Muscle of arm (tissue), 12 donors: ENCODE results near the gene PTGES. TPM values are rescaled to one million over a fixed set of nuclear protein-coding genes. Genes with fewer than 3 reads are reported as not detected.
"Not testable (repeated sequence)": the region's sequence is repeated elsewhere in the genome, so short reads cannot be mapped to it uniquely, and the experiment has no call there.

Experiments
- DNase-seq: peaks from one replicate; pipeline ENCODE4 v3.0.0-alpha.2; 2013
- polyA plus RNA-seq, 12 donors: library from polyadenylated mRNA; unstranded; fragments of 120-200 nt; gene quantifications; one replicate each; pipeline ENCODE4 v1.2.1, GENCODE V29; 2013; ENCODE audit not compliant: insufficient read length in 12 of 12

The PTGES gene
- polyA plus RNA-seq, 12 donors, result 5.3 to 19.4 (median 9.0) TPM; not detected in 1

DNA sequence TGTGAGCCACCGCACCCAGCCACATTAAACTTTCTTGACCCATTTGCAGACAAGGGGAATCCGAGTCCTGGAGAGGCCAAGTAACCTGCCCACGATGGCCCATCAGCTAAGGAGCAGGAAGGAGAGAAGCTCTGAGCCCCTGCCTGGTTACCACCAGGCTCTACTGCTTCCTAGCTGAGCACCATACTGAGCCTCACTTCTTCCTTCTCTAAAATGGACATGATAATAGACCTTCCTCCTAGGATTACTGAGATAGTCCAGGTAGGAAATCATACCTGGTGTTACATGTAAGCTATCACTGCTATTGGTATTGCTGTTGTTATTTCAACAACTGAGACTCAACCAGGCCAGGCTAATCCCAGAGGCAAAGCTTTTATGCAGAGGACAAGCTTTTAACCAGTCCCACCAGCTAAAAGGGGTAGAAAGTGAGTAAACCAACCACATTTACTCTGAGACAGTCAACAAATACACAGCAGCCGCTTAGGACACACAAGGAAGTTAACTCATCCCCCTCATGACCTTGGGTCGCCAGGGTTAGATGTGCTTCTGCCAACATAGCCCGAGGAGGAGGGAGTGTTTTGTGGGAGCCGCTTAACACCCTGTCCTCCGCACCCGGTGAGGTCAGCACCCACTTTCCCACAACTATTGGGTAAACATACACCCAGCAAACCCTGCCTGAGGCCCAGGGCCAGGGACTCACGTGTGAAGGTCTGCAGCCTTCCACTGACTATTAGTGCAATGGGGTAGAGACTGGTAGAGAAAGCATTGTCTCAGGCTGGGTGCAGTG is 20.6 kb upstream of the PTGES start:
- DNase-seq, result no peak

DNA sequence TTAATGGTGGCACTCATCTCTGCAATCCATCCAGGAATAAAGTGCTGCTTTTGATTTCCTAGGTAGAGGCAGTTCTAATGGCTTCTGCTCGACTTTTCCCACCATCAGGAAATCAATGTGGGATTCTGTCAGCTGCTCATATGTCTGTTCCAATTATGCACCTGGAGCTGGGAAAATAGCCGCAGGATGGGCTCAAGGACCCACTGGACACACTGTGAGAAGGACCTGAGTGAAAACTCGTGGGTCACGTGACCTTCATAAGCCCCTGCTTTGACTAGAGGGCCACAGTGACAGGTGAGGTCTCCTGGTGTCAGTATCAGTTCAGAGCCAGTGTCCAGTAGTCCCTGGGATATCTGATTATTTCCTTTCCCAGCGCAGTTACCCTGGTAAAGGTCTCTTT is 17.9 kb upstream of the PTGES start:
- DNase-seq, result no peak

DNA sequence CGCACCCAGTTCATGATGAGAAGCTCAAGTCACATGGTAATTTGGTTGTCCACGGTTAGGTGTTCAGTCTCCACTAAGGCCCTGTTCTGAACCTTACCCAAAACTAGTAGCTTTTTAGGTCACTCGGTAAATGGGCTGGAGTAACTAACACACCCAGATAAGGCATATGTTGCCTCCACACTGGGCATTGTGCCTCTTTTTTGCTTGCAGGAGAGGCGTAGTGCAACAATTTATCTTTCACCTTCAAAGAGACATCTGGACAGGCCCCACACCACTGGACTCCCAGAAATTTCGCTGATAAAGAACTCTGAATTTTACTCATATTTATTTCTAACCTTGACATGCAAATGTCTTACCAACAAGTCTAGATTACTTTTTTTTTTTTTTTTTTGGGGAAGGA is 16.8 kb upstream of the PTGES start:
- DNase-seq, result no peak

DNA sequence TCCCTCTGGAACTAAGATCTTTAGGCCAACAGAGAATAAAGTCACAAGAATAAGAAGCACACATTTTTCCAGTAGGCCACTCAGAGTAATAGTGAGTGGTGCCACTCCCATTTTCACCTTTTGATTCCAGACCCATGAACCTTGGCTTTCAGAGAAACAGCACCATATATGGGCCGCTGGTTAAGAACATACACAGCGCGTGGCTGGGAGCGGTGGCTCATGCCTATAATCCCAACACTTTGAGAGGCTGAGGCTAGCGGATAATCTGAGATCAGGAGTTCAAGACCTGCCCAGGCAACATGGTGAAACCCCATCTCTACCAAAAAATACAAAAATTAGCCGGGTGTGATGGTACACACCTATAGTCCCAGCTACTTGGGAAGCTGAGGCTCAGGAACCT is 15.6 kb upstream of the PTGES start:
- no peak for DNase-seq

DNA sequence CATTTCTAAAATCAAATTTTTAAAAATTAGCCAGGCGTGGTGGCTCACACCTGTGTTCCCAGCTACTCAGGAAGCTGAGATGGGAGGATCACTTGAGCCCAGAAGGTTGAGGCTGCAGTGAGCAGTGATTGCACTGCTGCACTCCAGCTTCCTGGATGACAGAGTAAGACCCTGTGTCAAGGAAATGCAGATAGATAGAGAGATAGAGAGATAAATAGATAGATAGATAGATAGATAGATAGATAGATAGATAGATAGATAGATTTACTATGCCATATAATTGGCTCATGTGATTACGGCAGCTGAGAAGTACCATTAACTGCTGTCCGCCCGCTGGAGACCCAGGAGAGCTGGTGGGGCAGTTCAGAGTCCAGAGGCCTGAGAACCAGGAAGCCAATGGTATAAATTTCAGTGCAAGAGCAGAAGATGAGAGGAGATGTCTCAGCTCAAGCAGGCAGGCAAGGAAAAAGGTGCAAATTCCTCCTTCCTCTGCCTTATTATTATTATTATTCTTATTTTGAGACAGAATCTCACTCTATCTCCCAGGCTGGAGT is 13.0 kb upstream of the PTGES start:
- DNase-seq, result no peak

DNA sequence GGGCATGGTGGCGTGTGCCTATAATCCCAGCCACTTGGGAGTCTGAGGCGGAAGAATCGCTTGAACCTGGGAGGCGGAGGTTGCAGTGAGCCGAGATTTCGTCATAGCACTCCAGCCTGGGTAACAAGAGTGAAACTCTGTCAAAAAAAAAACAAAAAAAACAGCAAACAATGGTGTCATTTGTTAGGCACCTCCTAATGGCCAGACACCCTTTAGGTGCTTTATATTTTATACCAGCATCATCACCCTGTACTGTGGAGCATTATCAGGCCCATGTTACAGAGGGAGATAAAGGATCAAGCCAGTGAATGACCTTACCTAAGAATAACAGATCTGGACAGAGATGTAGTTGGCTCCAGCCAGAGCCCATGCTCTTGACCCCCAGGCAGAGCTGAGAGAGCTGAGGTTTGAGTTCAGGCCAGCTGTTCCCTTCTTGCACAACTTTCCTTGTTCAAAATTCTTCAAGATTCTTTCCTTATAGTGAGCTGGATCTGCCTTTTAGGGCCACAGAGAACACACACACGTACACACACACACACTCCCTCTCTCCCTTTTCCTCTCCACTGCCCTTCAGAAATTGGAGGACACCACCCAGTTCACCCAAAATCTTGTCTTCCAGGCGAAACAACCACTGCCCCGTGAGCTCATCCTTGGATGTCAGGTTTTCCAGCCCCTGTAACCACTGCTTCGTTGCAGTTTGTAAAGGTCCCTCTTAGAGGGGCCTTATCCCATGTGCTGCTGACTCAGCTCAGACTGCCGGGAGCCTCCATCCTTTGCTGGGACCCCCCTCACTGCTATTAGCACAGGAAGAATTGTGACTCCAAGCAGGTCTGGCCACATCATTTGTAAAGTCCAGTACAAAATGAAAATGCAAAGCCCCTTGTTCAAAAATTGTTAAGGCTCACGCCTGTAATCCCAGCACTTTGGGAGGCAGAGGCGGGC is 10.4 kb upstream of the PTGES start:
- no peak for DNase-seq

DNA sequence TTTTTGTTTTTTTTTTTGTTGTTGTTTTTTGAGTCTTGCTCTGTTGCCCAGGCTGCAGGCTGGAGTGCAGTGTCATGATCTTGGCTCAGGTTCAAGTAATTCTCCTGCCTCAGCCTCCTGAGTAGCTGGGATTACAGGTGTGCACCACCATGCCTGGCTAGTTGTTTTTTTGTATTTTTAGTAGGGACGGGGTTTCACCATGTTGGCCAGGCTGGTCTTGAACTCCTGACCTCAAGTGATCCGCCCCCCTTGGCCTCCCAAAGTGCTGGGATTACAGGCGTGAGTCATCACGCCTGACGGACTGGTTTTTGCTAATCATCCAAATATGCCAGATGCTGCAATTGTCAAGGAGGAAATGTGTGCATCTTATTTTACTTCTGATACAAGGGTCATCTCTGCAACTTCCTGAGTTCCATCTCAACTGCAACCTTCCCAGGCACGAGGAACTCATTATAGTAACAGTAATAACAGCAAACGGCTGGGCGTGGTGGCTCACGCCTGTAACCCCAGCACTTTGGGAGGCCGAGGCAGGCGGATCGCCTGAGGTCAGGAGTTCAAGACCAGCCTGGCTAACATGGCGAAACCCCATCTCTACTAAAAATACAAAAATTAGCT is 9.6 kb upstream of the PTGES start:
- DNase-seq, result peak; percentile 55

DNA sequence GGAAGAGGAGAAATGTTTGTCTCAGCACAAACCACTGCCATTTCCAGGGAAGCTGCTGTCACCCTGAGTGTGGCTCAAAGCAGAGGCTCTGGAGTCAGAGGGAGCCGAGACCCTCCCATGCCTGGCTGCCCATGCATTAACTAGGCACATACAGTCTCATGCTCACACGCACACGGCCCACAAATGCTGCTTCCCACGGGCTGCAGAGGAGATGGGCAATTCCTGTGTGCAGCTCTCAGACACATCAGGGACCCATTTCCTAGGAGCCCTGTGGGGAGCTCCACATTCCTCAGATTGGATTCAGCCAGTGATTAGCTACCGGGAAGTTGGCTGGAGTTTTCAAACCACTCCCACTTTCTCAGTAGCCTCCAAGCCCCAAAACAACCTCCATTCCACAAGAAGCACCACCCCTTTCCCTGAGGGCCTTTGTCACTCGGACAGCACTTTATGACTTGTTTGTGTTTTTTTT is 9.1 kb upstream of the PTGES start:
- peak; percentile 55 for DNase-seq

DNA sequence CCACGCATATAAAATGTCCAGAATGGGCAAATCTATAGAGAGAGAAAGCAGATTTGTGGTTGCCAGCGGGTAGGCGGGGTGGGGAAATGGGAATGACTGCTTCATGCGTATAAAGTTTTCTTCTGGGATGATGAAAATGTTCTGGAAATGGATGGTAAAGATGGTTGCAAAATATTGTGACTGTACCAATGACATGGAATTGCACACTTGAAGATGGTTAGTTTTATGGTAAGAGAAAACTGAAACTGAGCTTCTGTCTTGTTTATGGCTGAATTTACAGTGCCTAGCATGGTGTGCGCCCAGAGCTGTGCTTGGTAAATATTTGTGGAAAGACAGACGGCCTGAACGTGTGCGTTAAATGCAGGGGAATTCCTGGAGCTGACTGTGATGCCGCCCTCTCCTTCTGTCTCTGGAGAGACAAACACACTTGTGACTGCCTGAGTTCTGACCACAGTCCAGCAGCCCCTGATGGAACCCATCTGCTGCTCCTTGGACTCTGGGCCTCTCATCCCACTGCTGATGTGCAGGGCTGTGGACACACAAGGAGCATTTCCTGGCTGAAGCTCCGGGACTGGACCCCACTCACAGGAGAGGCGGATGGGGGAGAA is 8.6 kb upstream of the PTGES start:
- DNase-seq, result peak; percentile 63

DNA sequence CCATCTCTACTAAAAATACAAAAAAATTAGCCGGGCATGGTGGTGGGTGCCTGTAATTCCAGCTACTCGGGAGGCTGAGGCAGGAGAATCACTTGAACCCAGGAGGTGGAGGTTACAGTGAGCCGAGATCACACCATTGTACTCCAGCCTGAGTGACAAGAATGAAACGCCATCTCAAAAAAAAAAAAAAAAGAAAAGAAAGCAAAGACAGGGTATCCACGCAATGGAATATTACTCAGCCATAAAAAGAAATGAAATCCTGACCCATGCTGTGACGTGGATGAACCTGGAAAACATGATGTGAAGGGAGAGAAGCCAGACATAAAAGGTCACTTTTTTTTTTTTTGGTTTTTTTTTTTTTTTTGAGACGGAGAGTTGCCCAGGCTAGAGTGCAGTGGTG is 7.9 kb upstream of the PTGES start:
- DNase-seq, result not testable (repeated sequence)

DNA sequence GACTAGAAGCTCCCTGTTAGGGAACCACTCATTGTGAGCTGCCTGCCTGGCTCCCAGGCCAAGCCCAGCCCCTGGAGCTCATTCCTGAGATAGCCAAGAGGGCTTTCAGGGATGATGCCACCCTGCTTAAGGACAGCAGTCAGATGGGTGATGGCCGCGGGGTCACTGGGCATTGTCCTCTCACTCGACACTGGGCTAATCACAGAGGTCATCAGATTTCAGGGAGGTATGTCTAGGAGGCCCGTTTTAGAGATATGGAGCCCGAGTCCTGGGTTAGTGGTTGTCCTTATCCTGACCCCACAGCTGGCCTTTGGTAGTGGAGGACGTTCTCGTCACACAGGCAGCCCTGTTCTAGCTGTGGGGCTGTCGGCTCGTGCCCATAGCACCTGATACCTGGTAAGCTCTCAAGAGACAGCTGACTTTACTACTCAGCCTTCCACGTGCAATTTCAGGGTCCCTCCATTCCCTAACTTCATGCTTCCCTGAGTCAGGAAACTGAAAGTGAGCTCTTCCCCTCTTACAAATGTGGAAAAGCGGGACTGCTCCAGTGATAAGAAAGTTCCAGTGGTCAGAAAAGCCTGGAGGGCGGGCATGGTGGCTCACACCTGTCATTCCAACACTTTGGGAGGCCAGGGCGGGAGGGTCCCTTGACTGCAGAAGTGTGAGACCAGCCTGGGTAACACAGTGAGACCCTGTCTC is 7.1 kb upstream of the PTGES start:
- no peak for DNase-seq

DNA sequence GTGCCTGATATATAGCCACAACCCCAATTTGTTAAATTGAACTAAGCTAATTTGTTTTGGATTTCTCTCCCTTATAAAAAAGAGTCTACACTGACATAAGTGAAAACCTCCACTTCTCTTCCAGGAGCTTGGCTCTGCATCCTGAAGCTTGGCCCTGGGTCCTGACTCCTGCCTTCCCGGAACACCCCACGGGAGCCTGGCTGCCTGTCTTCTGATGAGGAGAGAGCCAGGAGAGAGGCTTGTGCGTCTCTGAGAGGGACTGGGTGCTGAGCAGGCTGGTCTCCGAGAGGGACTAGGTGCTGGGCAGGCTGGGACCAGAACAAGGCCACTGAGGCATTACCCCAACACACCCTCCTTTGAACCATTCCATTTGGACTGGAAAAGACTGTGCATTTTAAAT is 6.5 kb upstream of the PTGES start:
- DNase-seq, result no peak

DNA sequence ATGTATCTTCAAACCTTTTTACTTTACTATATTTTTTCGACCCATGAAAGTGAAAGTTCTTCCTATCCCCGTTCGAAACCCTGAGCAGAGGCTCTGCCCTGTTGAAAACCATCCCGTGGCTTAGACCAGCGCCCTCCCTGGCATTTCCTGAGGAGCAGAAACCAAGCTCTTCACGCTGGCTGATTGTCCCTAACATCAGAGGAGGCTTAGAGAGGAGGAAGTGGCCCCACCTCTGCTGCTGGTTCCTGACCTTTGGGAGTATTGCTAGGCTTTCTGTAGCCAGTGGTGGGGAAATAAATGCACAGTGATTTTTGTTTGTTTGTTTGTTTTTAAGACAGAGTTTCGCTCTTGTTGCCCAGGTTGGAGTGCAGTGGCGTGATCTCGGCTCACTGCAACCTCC is 4.2 kb upstream of the PTGES start:
- DNase-seq, result no peak

DNA sequence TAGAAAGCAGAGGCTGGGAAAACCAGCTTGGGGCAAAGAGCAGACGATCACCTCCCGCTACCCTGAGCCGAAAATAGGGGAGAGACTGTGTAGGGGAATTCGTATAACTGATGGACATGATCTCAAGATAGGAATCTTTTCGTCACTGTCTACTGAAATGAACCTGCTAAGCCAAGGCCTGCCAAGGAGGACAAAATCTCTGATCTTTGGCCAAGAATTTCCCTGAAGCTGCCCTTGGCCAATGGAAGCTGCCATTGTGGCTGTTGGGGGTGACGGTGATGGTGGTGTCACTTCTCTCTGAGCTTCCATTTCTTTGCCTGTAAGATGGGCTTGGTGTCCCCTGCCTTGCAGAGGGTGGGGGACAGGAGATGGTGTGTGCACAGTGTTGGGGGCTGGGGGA is 3.3 kb upstream of the PTGES start:
- DNase-seq, result no peak

DNA sequence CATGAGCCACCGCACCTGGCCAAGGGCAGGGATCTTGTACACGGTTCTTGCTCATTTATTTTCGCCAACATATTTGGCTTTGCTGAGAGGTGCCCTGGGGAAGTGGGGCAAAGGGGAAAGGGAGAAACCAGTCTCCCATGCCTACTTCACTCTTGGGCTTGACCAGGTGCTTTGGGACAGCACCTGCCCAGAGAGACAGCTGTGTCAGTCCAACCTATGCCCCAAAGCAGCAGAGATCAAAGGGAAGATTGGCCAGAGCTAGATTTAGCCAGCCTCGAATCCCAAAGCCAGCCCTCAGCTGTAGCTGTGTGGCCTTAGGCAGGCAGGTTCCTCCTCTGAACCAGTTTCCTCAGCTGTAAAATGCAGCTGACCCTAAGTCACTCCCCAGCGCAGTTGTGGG is 2.3 kb upstream of the PTGES start:
- no peak for DNase-seq

DNA sequence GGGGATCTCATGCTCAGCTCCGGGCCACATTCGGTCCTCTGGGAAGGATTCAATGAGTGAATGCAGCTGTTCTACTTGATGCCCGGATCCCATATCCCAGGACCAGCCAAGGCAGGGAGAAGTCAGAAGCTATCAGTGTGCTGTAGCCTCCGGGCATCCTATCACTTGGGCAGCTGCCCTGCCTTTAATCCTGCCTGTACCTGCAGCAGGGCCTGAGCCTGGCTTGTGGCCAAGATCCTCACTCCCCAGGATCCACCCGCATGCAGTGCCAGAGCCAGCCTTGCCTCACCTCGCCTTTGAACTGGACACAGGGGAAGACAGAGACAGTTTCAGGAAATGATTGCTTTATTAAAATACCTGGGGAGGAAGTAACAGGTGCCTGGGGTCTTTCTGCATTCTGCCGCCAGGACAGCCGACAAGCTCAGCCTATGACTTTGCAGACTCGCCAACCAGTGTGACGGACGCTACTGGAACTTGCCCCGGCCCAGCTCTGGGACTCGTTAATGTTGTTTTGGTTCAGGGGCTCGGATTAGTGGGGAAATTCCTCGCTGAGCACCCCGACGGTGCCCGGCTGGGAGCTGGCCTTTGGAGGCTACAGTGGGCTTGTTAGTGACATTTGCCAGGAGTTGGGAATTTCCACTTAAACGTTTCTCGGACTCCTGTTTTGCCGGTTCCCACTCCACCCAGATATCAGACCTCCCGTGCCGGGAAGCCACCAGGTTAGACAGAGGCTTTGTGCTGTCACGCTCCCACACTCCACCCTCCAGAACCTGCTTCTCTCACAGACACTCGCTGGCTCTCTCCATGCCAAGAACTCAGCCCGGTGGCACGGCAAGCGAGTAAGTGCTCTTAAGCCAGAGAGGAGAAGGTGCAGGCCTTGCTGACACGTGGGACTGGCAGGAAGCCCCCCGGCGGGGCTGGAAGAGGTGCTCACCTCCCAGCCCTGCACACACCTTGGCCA is 721 bp downstream of the PTGES start:
- no peak for DNase-seq

DNA sequence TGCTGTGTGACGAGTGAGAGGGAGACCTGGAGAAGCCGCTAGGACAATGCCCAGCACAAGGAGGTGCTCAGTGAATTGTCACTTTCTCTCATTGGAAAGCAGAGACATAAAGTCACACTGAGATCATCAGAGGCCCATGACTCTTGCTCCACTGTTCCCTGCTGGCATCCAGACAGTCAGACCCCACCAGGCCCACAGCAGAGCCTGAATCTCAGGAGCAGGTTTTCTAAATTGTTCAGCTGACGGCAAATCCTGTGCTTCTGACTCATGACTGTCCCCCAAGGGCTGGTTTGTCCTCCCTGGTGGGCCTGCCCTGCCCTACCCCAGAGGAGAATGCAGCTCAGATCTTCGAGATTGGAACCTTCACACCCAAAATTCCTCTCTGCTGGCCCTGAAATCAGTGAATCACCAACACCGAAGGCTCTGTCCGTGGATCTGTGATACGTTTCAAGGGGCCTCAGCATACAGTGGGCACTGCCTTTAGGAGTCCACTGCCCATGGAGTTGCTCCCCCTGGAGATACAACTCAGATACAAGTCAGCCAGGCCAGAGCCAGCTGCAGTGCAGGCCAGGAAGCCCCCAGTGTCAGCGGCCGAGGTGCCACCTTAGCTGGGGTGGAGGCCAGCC is 2.7 kb downstream of the PTGES start:
- no peak for DNase-seq

DNA sequence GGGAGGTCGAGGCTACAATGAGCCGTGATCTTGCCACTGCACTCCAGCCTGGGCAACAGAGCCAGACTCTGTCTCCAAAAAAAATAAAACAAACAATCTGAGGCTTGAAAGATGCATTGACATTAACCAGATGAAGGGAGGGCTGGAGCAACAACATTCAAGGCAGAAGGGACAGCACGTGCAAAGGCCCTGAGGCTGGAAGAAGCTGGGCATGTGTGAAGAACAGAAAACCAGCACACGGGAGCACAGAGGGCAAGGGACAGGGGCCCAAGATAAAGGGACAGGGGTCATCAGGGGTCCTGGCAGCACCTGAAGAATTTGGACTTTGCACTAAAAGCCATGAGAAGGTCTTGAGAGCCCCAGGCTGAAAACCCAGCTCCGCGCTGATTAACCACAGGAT is 3.3 kb downstream of the PTGES start:
- no peak for DNase-seq

DNA sequence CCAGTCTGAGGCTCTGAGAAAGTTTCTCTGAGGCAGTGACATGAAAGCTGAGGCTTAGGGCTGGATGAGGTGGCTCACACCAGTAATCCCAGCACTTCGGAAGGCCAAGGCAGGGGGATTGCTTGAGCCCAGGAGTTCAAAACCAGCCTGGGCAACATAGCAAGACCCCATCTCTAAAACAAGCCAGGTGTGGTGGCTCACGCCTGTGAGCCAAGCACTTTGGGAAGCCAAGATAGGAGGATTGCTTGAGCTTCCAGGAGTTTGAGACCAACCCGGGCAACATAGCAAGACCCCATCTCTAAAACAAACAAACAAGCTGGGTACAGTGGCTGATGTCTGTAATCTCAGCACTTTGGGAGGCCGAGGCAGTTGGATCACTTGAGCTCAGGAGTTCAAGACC is 3.8 kb downstream of the PTGES start:
- not testable (repeated sequence) for DNase-seq
